NCI-H187 treated with DMSO at 0.1 percent for 48 hours (cell line): ENCODE measurements around the gene PKN2.
"Not testable (repeated sequence)": the region's sequence is repeated elsewhere in the genome, so short reads cannot be mapped to it uniquely, and the experiment has no call there.

Source experiments
- DNase-seq: peaks from one replicate; lab custom pipeline; 2025; lab: John Stamatoyannopoulos, UW

The PKN2 gene

DNA sequence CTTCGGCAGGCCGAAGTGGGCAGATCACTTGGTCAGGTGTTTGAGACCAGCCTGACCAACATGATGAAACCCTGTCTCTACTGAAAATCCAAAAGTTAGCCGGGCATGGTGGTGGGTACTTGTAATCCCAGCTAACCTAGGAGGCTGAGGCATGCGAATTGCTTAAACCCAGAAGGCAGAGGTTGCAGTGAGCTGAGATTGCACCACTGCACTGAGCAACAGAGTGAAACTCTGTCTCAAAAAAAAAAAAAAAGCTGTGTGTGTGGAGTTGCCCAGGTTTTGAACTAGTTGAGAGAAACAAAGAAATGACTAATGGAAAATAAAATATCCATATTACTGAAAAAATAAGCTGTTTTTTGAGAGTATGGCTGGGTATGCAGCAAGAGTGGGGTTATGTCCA lies 107.1 kb downstream of the PKN2 start:
- no peak for DNase-seq

DNA sequence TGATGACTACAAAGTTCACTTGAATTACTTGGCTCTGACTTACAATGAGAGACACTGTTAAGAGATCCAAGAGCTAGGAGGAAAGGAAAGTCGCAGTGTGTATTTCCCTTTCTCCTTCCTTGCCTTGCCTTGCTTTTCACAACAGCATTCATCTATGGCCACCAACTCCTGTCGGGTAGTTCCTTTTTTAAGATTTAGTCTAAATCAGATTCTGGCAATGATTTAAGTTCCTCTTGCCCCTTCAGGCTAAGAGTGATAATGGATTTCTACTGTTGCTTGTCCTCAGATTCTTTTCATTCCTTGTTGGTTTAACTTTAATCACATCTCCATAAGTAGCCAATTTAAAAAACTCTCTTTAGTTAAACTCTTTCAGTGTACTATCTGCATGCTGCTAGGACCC lies 115.4 kb downstream of the PKN2 start:
- no peak for DNase-seq

DNA sequence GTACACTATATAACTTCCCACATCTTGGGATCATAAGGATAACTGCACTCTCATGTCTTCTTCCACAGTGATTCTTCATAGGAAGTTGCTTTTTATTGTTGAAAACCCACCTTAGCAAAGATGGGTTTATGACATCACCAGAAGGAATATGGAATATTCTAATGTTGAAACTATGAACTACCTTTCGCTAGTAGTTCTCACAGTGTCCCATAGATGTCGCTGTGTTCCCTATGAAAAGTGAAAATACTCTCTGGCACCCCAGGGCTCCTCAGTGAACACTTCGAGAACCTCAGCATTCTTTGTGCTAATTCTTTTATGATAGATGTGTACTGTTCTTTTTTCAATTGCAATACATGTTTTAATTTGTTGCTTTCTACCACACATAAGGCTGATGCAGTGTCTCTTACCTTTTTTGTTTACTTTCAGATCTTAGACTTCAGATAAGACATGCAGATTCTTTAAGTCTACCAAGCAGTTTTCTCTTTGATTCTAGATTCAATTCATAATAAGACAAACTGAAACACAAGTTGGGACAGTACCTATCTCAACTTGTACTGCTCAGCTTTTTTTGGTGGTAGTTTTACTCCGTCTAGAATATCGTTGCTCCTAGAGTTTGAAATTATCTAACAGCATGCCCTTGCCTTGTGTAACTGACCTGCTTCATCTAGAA lies 116.4 kb downstream of the PKN2 start:
- no peak for DNase-seq

DNA sequence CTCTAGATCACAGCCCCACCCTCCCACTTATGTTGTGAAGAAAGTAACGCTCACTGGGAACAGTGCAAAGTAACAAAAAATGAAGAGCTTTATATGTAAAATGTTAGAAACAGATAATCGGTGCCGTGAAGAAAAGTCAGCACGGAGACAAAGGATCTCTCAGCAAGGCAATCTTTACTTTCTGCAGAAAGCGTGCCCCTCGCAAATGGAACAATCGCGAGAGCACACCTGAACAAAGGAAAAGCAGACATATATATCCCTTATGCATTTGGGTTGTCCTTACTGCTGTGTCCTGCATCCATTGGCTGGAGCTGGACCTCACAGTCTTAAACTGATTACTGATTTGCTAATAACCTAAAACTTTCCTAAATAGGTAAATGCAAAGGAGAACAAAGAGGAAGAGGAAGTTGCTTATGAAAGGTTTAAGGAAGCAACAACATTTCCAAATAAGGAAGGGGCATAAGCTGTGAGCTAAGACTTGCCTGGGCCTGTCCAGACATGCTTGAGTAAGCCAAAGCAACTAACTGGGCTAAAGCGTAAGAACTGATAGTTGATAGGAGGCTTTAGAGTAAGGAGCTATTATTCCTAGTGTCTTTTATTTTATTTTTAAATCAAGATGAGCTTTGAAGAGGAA lies 117.6 kb downstream of the PKN2 start:
- no peak for DNase-seq

DNA sequence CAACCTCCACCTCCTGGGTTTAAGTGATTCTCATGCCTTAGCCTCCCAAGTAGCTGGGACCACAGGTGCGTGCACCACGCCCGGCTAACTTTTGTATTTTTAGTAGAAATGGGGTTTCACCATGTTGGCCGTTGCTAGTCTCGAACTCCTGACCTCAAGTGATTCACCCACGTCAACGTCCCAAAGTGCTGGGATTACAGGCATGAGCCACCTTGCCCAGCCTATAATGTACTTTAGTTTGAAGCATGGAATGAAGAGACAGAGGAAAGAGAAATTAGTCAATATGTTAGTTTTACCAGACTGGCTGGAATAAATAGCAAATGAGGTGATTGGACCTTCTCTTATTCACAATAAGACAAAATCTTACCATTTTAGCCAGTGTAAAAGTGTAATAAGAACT lies 118.3 kb downstream of the PKN2 start:
- DNase-seq: no peak

DNA sequence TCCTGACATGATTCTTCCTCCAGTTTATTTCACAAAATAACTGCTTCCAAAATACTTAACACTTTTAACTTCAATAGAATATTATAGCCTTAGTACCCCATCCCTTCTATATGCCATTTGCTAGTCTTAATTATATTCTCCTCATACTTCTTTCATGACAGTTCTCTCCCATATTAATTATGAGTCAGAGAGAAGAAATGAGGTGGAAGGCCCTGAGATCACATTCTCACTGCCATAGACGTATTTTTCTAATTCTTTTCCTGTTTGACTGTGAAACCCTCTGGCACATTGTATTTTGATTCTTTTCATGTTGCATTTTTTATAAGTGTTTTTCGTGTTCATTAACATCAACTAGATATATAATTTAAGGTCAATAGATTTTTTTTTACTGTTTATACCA lies 118.9 kb downstream of the PKN2 start:
- DNase-seq: no peak

DNA sequence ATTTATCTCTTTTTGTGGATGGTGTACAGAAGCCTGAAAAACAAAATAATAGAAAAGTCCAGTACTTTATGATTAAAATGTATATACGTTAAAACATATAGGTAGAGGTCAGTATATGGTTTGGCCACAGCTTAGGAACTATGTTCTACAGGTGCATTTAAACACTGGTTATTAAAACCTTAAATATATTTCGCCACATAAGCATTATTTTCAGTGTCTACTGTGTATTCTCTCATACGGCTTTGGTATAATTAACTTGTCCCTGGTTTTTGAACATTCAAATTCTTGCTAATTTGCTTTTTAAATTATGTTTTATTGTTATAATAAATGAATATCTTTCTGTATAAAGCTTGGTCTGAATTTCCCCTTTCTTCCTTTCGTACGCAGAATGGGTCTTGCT lies 119.4 kb downstream of the PKN2 start:
- DNase-seq: no peak

DNA sequence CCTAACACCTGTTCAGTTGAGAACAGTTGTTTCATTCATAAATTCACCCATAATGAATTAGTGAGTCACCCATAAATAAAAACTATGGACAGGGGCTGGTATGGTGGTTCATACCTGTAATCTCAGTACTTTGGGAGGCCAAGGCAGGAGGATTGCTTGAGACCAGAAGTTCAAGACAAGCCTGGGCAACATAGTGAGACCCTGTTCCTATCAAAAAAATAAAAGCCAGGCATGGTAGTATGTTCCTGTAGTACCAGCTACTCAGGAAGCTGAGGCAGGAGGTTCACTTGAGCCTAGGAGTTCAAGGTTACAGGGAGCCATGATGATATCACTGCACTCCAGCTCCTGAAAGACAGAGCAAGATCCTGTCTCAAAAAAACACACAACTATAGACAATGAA lies 128.3 kb downstream of the PKN2 start:
- DNase-seq: no peak

DNA sequence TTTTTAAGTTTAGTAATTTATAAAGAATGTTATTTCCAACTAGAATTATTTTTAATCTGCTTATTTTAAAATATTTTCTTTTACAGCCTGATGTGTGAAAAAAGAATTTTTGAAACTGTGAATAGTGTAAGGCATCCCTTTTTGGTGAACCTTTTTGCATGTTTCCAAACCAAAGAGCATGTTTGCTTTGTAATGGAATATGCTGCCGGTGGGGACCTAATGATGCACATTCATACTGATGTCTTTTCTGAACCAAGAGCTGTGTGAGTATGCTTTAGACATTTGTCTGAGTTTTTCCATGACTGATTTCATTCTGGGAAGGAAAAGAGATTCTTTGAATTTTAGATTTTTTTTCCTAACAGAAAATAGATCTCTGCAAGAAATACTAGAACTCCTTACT lies 129.4 kb downstream of the PKN2 start:
- no peak for DNase-seq

DNA sequence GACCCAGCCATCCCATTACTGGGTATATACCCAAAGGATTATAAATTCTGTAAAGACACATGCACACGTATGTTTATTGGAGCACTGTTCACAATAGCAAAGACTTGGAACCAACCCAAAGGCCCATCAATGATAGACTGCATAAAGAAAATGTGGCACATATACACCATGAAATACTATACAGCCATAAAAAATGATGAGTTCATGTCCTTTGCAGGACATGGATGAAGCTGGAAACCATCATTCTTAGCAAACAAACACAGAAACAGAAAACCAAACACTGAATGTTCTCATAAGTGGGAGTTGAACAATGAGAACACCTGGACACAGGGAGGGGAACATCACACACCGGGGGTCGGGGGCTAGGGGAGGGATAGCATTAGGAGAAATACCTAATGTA lies 135.6 kb downstream of the PKN2 start:
- DNase-seq: not testable (repeated sequence)

DNA sequence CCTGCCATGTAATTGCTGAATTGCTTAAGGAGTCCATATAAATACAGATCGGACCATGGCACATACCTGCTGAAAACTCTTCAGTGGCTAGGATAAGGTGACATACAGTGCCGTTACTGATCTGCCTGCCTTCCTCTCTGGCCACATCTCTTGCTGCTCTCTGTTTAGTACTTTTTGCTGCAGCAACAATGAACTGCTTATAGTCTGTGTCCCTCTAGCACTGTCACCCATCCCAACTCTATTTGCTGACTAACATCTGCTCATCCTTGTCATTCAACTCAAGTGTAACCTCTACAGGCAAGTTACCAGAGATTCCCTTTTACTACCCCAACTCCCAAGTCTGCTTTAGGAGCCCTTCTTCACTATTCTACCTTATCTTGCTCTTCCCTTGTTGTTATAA lies 141.6 kb downstream of the PKN2 start:
- no peak for DNase-seq

DNA sequence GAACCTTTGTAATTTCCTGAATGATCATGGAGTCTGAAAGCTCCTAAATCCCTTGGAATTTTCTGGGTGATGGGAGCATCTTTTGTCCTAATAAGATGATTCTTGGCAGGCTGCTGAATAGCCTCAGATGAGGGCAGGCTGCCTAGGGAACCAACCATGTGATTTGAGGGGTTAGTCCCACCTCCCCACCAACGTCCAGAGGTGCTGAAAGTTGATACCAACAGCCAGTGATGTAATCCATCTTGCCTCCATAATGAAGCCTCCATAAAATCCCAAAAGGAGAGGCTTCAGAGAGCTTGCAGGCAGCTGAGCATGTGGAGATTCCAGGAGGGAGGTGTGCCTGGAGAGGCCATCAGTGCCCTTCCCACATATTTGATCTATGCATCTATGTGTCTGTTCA lies 163.6 kb downstream of the PKN2 start:
- no peak for DNase-seq

DNA sequence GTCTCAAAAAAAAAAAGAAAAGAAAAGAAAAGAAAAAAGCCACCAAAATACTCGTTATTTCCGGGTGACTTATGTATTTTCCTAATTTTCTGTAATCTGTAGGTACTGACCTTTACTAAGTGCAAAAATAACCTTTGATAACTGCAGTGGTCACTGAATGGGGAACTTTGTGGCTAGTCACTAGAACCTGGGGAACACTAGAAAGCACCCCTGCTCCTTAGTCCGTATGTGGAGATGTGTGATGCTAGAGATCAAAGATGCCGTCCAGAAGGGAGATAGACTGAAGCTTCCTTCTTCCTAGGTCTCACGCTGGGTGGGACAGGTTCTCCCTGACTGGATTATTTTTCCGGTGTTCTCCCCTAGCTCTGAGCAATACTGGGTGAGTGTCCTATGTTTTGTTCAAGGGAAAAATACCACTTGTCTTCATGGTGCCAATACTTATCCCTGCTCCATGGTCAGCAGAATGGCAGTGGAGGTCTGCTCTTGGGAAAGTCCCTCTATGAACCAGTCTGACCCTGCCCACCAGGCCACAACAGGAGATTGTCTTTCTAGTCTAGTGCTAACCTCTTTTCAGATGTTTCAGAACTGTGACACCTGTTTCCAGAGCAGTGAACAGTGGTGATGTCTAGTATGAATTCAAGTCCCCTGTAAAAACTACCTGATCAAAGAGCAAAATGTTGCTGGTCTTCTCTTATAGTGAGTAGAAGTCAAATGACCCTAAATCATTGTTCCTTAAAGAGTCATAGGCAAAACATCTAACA lies 167.4 kb downstream of the PKN2 start:
- no peak for DNase-seq

DNA sequence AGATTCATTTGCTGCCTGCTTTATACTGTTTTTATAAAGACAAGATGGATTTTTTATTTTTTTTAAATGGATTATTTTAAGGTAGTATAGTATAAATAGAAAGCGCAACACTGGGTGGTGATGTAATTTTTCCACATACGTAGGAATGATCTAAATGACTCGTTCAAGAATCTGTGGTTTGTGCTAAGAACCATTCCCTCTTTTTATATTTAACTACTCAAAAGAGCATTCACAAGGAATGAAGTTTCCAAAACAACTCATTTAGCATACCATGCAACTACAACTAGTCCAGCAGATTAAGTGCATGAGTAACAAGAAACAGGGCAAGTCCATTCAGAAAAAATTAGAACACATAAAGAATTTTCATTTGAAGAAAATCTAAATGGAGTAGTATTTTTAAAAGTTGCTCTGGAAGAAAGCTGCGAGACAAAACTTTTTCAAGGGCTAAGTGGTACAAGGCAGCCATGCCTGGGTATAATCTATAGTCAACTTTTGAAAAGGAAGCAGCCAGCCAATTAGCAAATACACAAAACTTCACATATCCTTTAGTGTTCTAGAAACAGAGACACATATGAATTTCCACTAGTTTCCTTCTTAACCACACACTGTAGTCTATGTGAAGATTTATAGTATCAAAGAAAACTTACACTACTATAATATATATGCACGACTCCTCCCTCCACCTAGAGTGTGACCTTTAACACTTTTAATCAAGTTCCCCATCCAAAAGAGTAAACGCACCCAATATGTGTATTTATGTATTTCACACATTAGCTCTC lies 183.9 kb downstream of the PKN2 start:
- no peak for DNase-seq

DNA sequence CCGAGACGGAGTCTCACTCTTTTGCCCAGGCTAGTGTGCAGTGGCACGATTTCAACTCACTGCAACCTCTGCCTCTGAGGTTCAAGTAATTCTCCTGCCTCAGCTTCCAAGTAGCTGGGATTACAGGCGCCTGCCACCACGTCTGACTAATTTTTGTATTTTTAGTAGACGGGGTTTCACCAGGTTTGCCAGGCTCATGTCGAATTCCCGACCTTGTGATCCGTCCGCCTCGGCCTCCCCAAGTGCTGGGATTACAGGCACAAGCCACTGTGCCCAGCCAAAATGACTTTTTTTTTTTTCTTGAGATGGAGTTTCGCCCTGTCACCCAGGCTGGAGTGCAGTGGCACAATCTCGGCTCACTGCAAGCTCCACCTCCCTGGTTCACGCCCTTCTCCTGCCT lies 185.6 kb downstream of the PKN2 start:
- DNase-seq: not testable (repeated sequence)

DNA sequence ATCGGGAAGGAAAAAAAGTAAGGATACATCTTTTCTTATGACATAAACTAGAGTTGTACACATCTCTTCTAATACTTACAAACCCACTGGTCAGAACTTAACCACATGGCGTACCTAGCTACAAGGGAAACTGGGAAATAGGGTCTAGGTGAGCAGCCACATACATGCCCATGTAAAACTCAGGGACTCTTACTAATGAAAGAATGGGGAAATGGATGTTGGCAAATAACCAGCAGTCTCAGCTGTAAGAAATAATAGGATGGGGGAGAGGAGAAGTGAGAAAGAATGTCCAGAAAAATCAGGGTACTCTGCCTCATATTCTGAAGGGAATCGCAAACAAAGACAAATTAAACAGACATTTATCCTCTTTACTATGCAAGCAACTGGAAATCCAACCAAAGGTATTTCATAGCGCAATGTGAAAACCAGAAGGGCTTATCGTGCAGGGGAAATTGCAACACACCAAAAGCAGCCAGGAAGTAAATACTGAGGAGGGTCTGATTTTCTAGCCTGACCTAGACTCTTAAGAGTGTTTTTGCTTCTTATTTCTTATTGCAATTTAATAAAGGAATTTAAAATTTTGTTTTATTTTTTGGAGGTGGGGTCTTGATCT lies 189.8 kb downstream of the PKN2 start:
- DNase-seq: no peak

DNA sequence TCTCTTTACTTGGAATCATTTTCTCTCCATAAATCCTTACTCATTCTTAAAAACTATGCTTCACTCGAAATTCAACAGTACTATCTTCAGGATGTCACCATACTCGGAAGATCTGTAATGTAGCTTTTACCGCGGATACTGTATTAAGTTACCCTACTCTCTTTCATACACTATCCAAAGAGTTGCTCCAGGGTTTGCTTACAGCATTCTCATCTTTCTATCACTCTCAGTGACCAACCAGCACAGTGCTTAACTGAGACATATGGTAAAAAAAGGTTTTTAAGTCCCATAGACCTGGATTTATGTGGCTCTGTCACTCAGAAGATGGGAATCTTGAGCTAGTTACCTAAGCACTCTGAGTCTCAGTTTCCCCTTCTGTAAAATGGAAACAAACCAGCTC lies 191.5 kb downstream of the PKN2 start:
- no peak for DNase-seq

DNA sequence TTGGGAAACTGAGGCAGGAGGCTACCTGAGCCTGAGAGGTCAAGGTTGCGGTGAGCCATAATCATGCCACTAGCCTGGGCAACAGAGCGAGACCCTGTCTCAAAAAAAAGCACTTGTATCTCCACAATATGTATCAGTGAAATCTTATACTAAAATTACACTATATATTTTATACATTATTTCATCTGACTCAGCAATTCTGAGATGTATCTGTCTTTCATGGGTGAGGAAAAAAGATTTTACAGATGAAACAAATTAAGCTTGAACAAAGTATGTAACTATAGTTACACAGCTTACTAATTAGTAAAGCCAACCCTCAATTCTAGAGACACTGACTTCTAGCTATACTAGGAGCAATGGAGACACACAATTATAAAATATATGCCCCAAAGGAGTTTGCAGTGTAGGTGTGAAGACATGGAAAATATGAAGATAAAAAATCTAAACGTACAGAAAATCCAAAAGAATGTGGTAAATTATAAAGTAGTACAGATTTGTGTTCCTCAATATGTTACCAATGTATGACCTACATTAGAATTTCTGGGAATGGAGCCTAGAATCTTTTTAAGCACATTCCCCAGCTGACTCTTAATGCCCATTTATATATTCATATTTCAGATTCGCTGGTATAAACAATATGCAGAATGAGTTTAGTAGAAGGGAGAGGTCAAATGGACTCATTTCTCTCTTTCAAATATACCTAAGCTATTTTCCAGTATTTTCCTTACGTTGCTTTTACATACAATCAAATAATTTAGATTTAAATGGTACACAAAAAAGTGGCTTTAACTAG lies 192.7 kb downstream of the PKN2 start:
- no peak for DNase-seq

DNA sequence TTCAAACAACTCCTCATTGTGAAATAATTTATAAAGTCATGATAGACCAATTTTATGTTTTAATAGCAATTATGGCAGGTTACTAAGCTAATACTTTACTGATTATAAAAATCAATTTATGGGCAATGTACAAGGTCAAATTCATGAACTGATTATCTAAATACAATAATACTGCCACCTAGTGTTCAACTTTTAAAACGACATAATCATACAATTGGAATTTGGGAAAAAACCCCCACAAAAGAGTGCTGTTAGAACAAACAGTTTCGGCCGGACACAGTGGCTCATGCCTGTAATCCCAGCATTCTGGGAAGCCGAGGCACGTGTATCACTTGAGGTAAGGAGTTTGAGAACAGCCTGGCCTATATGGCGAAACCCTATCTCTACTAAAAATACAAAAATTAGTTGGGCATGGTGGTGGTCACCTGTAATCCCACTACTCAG lies 193.3 kb downstream of the PKN2 start:
- no peak for DNase-seq

DNA sequence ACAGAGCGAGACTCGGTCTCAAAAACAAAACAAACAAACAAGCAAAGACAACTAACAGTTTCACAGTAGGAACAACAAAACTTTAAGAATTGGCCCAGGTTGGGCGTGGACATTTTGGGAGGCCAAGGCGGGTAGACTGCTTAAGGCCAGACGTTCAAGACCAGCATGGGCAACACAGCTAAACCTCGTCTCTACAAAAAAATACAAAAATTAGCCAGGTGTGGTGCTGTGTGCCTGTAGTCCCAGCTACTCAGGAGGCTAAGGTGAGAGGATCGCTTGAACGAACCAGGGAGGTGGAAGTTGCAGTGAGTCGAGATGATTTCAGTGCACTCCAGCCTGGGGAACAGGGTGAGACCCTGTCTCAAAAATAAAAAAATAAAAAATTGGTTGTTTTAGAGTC lies 193.8 kb downstream of the PKN2 start:
- no peak for DNase-seq

DNA sequence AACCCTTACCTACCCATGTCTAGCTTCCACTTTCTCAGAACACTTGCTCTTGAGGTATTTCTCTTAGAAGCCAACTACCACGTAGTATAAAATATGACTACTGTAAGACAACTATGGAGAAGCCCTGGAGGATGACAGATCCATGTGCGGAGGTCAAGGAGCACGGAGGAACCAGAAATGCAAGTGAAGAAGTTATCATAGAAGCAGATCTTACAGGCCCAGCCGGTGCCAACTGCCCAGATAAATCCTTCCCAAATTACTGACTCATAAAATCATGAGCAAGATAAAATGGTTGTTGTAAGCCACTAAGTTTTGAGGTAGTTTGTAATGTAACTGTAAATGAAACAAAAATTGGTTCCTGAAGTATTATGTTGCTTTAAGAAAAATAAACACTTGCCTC lies 194.7 kb downstream of the PKN2 start:
- no peak for DNase-seq
